ENCODE results near the gene IFITM2. TPM values are rescaled to one million over a fixed set of nuclear protein-coding genes. Genes with fewer than 3 reads are reported as not detected.
"Not testable (repeated sequence)": the region's sequence is repeated elsewhere in the genome, so short reads cannot be mapped to it uniquely, and the experiment has no call there.

Gene IFITM2
- total RNA-seq, 1 donor, result 52.9 TPM

DNA sequence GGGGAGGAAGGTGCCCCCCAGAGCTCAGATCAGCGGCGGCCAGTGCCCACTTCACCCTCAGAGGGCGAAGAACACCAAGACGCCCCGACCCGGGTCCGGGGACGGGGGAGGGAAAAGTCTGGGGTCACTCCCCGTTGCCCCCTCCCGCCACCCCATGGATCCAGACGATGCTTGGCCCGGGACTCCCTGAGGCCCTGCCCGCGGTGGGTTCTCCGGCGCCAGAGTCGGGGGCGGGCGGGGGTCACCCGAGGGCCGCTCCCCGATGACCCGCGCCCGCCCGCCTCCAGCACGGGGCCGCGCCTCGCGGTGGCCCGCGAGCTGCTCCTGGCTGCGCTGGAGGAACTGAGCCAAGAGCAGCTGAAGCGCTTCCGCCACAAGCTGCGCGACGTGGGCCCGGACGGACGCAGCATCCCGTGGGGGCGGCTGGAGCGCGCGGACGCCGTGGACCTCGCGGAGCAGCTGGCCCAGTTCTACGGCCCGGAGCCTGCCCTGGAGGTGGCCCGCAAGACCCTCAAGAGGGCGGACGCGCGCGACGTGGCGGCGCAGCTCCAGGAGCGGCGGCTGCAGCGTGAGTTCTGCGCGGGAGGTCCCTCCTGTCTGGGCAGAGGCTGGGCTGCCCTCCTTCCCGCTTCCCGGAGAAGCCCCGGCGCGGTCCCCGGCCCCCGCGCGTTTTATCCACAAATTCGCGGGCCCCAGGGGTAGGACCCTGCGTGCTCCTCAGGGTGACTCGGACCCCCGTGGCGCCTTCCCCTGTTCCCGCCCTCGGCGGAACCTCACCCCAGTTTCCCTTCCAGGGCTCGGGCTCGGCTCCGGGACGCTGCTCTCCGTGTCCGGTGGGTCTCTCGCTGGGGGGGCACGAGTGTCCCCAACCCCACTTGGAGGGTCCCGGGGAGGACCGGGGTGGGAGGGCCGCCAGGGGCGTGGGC is 28.3 kb upstream of the IFITM2 start:
- Histone ChIP-seq H3K4me1 (ENCODE audit: insufficient read depth, low read length) (peaks cover 58% of the 10 kb centered on the region), H3K27me3 (ENCODE audit: insufficient read depth, low read length) (peaks cover 29% of the 10 kb centered on the region), H3K4me3 (ENCODE audit: low read length) (peak overlapping the region; percentile 45), H3K9me3 (ENCODE audit: low read depth, low read length) (no peaks in the 10 kb centered on the region)

DNA sequence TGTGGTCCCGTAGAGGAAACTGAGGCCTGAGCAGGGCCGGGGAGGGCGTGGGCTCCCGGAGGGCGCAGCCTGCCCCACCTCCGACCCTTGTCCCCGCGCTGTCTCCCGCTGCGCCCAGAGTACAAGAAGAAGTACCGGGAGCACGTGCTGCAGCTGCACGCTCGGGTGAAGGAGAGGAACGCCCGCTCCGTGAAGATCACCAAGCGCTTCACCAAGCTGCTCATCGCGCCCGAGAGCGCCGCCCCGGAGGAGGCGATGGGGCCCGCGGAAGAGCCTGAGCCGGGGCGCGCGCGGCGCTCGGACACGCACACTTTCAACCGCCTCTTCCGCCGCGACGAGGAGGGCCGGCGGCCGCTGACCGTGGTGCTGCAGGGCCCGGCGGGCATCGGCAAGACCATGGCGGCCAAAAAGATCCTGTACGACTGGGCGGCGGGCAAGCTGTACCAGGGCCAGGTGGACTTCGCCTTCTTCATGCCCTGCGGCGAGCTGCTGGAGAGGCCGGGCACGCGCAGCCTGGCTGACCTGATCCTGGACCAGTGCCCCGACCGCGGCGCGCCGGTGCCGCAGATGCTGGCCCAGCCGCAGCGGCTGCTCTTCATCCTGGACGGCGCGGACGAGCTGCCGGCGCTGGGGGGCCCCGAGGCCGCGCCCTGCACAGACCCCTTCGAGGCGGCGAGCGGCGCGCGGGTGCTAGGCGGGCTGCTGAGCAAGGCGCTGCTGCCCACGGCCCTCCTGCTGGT is 27.5 kb upstream of the IFITM2 start:
- H3K27me3 ChIP-seq (ENCODE audit: insufficient read depth, low read length), result peaks cover 29% of the 10 kb centered on the region
- peak overlapping the region; percentile 45 for H3K4me3 ChIP-seq (ENCODE audit: low read length)
- no peaks in the 10 kb centered on the region for H3K9me3 ChIP-seq (ENCODE audit: low read depth, low read length)
- H3K4me1 ChIP-seq (ENCODE audit: insufficient read depth, low read length), result peaks cover 54% of the 10 kb centered on the region

DNA sequence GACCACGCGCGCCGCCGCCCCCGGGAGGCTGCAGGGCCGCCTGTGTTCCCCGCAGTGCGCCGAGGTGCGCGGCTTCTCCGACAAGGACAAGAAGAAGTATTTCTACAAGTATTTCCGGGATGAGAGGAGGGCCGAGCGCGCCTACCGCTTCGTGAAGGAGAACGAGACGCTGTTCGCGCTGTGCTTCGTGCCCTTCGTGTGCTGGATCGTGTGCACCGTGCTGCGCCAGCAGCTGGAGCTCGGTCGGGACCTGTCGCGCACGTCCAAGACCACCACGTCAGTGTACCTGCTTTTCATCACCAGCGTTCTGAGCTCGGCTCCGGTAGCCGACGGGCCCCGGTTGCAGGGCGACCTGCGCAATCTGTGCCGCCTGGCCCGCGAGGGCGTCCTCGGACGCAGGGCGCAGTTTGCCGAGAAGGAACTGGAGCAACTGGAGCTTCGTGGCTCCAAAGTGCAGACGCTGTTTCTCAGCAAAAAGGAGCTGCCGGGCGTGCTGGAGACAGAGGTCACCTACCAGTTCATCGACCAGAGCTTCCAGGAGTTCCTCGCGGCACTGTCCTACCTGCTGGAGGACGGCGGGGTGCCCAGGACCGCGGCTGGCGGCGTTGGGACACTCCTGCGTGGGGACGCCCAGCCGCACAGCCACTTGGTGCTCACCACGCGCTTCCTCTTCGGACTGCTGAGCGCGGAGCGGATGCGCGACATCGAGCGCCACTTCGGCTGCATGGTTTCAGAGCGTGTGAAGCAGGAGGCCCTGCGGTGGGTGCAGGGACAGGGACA is 26.7 kb upstream of the IFITM2 start:
- peak overlapping the region; percentile 45 for H3K4me3 ChIP-seq (ENCODE audit: low read length)
- H3K27me3 ChIP-seq (ENCODE audit: insufficient read depth, low read length), result peaks cover 29% of the 10 kb centered on the region
- H3K4me1 ChIP-seq (ENCODE audit: insufficient read depth, low read length), result peaks cover 54% of the 10 kb centered on the region
- H3K9me3 ChIP-seq (ENCODE audit: low read depth, low read length), result no peaks in the 10 kb centered on the region

DNA sequence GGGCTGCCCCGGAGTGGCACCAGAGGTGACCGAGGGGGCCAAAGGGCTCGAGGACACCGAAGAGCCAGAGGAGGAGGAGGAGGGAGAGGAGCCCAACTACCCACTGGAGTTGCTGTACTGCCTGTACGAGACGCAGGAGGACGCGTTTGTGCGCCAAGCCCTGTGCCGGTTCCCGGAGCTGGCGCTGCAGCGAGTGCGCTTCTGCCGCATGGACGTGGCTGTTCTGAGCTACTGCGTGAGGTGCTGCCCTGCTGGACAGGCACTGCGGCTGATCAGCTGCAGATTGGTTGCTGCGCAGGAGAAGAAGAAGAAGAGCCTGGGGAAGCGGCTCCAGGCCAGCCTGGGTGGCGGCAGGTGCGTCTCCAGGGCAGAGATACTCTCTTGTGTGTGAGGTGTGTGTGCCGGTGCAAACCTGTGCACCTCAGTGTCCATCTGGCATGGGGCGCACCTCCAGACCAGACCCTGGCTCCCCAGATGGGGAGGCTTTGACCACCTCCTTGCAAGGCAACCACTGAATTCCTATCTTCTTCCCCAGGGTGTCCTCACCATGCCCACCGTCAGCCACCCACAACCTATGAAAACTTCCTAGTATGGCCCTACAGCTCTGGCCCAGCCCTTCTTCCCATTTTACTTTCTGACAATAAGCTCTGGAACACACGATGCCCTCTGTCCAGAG is 26.0 kb upstream of the IFITM2 start:
- Histone ChIP-seq H3K4me3 (ENCODE audit: low read length) (peak overlapping the region; percentile 45), H3K27me3 (ENCODE audit: insufficient read depth, low read length) (peaks cover 29% of the 10 kb centered on the region), H3K9me3 (ENCODE audit: low read depth, low read length) (no peaks in the 10 kb centered on the region), H3K4me1 (ENCODE audit: insufficient read depth, low read length) (peaks cover 54% of the 10 kb centered on the region)

DNA sequence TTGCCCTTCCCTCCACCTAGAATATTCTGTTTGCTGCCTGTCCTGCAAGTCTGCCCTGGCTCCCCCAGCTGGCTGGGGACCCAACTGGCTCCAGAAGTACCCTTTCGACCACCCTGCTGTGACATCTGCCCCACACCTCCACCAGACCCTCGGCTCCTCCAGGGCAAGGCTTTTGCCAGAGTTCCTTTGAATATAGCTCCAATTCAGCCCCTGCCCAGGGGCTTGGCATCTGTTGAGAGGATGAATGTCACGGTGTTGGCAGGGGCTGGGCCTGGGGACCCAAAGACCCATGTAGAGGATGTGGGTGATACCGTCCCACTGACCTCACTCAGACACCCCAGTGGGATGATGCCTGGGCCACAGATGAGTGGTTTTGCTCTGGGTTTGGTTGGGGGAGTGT is 25.4 kb upstream of the IFITM2 start:
- H3K27me3 ChIP-seq (ENCODE audit: insufficient read depth, low read length), result peaks cover 31% of the 10 kb centered on the region
- H3K4me3 ChIP-seq (ENCODE audit: low read length), result peak overlapping the region; percentile 45
- H3K9me3 ChIP-seq (ENCODE audit: low read depth, low read length), result no peaks in the 10 kb centered on the region
- H3K4me1 ChIP-seq (ENCODE audit: insufficient read depth, low read length), result peaks cover 57% of the 10 kb centered on the region

DNA sequence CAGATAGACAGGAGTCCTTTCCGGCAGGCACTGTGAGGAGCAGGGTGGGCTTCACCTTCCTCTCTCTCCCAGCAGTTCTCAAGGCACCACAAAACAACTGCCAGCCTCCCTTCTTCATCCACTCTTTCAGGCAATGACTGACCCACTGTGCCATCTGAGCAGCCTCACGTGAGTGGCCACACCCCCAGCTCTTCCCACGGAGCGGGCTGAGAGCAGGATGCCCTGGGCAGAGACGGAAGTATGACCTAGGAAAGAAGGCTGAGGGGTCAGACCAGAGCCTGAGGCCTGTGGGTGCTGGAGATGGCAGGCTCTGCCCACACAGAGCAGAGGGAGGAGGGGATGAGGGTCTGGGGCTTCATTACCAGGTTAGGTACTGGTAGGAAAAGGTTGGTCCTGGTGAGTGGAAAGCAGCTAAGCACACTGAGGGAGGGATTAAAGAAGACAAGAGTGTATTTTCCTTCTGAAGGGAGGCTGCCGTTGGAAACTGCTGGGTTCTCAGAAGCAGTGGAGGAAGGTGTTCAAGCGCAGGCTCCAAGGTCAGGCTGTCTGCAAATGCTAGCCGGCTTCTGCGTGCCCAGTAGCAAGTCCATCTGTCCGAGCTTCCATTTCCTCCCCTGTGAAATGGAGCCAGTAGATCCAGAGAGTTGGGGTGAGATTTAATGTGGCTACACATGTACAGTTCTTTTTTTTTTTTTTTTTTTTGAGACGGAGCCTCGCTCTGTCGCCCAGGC is 24.8 kb upstream of the IFITM2 start:
- peak overlapping the region; percentile 45 for H3K4me3 ChIP-seq (ENCODE audit: low read length)
- H3K27me3 ChIP-seq (ENCODE audit: insufficient read depth, low read length), result peaks cover 35% of the 10 kb centered on the region
- peaks cover 61% of the 10 kb centered on the region for H3K4me1 ChIP-seq (ENCODE audit: insufficient read depth, low read length)
- H3K9me3 ChIP-seq (ENCODE audit: low read depth, low read length), result no peaks in the 10 kb centered on the region

DNA sequence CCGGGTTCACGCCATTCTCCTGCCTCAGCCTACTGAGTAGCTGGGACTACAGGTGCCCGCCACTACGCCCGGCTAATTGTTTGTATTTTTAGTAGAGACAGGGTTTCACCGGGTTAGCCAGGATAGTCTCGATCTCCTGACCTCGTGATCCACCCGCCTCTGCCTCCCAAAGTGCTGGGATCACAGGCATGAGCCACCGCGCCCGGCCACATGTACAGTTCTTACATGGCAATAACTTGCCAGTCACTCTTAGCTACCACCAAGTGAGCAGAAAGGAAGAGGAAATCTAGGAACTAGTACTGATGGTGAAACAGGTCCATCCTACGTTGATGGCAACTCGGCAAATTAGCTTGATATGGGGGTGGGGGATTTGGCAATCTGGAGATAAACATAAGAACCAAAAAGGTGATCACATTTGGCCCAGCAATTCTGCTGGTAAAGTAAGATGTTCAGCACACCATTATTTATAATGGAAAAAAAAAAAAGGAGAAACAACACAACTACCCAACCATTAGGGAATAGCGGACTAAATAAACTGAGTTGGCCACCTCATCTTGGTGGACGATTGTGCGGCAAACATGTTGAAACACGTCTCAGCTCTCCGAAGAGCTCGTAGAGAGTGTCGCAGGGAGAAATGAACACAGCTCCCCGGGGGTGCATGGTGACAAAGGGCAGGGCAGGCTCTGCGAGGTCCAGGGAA is 24.1 kb upstream of the IFITM2 start:
- Histone ChIP-seq H3K4me1 (ENCODE audit: insufficient read depth, low read length) (peaks cover 65% of the 10 kb centered on the region), H3K4me3 (ENCODE audit: low read length) (no peak overlapping the region), H3K27me3 (ENCODE audit: insufficient read depth, low read length) (peaks cover 36% of the 10 kb centered on the region), H3K9me3 (ENCODE audit: low read depth, low read length) (no peaks in the 10 kb centered on the region)

DNA sequence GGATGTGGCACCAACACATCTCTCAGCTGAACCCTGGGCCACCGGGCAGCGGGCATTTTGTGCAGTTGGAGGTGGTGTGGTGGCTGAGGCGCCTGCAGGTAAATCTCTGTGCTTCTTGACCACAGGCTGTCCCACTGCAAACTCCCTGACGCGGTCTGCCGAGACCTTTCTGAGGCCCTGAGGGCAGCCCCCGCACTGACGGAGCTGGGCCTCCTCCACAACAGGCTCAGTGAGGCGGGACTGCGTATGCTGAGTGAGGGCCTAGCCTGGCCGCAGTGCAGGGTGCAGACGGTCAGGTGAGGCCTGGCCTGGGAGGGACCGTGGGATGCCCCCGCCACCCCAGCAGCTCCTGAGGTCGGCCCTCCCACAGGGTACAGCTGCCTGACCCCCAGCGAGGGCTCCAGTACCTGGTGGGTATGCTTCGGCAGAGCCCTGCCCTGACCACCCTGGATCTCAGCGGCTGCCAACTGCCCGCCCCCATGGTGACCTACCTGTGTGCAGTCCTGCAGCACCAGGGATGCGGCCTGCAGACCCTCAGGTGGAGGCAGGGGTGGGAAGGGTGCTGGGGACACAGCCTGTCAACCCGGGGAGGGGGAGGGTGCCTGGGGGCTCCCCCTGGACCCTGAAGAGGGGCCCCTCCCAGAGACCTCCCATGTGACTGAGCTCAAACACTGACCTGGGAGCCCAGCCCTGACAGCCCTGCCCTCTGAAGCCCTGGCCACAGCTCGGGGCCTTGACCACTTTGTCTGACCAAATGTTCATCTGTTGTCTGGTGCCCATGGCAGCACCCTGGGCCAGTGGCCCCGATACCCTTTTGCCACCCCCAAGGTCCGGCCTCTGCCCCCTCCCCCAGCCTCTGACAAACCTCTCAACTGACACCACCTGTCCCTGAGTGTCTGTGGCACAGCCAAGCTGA is 23.3 kb upstream of the IFITM2 start:
- Histone ChIP-seq H3K4me1 (ENCODE audit: insufficient read depth, low read length) (peaks cover 58% of the 10 kb centered on the region), H3K9me3 (ENCODE audit: low read depth, low read length) (no peaks in the 10 kb centered on the region), H3K4me3 (ENCODE audit: low read length) (no peak overlapping the region), H3K27me3 (ENCODE audit: insufficient read depth, low read length) (peaks cover 34% of the 10 kb centered on the region)

DNA sequence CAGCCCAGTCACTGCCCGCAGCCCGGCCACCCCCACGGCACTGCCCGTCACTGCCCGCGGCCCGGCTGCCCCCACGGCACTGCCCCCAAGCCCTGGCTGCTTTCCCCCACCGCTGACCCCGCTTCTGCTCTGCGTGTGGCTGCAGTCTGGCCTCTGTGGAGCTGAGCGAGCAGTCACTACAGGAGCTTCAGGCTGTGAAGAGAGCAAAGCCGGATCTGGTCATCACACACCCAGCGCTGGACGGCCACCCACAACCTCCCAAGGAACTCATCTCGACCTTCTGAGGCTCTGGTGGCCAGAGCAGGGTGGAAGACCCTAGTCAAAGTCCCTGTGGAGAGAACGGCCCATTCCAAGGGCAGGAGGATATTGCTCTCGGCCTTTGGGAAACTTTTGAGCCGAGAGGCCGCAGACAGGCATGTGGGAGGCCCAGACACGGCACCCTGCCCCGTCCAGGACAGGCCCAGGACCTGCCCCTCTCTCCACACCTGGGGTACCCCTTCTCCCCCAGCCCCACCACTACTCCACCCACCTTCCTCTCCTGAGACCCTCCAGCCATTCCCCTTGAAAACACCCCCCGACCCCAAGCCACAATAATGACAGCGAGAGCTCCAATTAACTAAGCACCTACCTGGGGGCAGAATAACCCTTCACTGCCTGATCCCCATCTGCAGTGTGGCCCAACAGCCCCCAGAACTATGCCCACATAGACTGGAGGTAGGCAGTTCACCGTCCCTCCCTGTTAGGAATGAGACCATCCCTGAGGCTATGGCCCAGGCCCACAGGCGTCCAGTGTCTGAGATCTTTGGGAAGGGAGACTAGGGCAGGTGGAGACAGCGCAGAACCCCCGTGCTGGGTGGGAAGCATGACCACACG is 22.4 kb upstream of the IFITM2 start:
- Histone ChIP-seq H3K4me1 (ENCODE audit: insufficient read depth, low read length) (peaks cover 58% of the 10 kb centered on the region), H3K4me3 (ENCODE audit: low read length) (no peak overlapping the region), H3K9me3 (ENCODE audit: low read depth, low read length) (no peaks in the 10 kb centered on the region), H3K27me3 (ENCODE audit: insufficient read depth, low read length) (peaks cover 34% of the 10 kb centered on the region)

DNA sequence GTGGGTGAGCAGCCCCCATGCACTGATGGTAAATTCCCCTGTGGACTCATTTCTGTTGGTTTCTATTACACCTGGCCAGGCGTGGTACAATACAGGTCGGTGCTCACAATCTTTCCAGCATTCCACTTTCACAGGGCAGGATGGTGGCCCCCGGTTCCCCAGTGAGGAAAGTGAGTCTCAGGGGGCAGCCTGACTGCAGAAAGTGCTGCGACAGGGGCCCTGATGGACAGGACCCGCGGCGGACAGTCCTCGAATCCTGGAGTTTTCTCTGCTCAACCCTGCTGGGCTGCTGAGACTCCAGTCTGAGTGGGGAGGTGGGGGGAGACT is 21.8 kb upstream of the IFITM2 start:
- Histone ChIP-seq H3K27me3 (ENCODE audit: insufficient read depth, low read length) (peaks cover 31% of the 10 kb centered on the region), H3K4me3 (ENCODE audit: low read length) (no peak overlapping the region), H3K4me1 (ENCODE audit: insufficient read depth, low read length) (peaks cover 57% of the 10 kb centered on the region), H3K9me3 (ENCODE audit: low read depth, low read length) (no peaks in the 10 kb centered on the region)

DNA sequence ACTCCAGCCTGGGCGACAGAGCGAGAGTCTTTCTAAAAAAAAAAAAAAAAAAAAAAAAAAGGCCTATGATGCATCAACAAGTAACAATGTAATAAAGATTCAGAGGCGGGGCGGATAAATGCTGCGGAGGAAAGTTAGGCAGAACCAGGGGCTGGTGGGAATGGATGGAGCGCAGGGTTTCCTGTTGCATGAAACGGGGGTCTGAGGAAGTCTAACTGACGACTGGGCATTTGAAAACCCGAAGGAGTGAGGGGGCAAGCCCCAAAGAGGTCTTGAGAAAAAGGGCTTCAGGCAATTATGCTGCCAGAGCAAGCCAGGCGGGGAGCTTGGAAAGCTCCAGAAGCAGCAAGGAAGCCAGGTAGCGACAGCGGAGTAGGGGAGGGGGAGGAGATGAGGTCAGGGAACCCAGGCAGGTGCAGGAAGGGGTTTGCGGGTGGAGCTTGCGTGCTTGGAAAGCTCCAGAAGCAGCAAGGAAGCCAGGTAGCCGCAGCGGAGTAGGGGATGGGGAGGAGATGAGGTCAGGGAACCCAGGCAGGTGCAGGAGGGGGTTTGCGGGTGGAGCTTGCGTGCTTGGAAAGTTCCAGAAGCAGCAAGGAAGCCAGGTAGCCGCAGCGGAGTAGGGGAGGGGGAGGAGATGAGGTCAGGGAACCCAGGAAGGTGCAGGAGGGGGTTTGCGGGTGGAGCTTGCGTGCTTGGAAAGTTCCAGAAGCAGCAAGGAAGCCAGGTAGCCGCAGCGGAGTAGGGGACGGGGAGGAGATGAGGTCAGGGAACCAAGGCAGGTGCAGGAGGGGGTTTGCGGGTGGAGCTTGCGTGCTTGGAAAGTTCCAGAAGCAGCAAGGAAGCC is 20.4 kb upstream of the IFITM2 start:
- Histone ChIP-seq H3K27me3 (ENCODE audit: insufficient read depth, low read length) (peaks cover 18% of the 10 kb centered on the region), H3K4me3 (ENCODE audit: low read length) (peak overlapping the region; percentile 57), H3K4me1 (ENCODE audit: insufficient read depth, low read length) (peaks cover 43% of the 10 kb centered on the region)
- H3K9me3 ChIP-seq (ENCODE audit: low read depth, low read length), result not testable (repeated sequence)

Measured in mononuclear cell (primary cell).